Nephron (organoid): Measurements from ENCODE around the gene DNAH5.

Experiments
- H3K27ac Mint-ChIP-seq, 3 experiments: 2 replicates each; pipeline ENCODE4 v1.8.0; 2020; ENCODE audit warnings: mixed read lengths in 3 of 3, mild to moderate bottlenecking in 2 of 3, moderate library complexity in 1 of 3
- H3K27me3 Mint-ChIP-seq: 2 replicates; pipeline ENCODE4 v1.8.0; 2021; ENCODE audit warnings: low read depth, mild to moderate bottlenecking, moderate library complexity, mixed read lengths
- H3K36me3 Mint-ChIP-seq: 2 replicates; pipeline ENCODE4 v1.8.0; 2020; ENCODE audit warnings: low read depth, mixed read lengths
- H3K4me1 Mint-ChIP-seq: 2 replicates; pipeline ENCODE4 v1.8.0; 2020; ENCODE audit warnings: mixed read lengths
- H3K4me3 Mint-ChIP-seq, 3 experiments: 2 replicates each; pipeline ENCODE4 v1.8.0; 2020; ENCODE audit warnings: mild to moderate bottlenecking in 3 of 3, mixed read lengths in 3 of 3, moderate library complexity in 2 of 3
- H3K9me3 Mint-ChIP-seq: 2 replicates; pipeline ENCODE4 v1.8.0; 2020; ENCODE audit warnings: mixed read lengths
- TF ChIP-seq, protein P1 (sequence below), 3 experiments: fragments of 200-600 bp; sonication (generic); IDR thresholded peaks; one replicate each; pipeline ENCODE4 v1.5.0; 2021; ENCODE audit warnings: antibody characterized with exemption in 3 of 3; ENCODE audit not compliant: unreplicated experiment in 3 of 3

DNAH5 gene

DNA sequence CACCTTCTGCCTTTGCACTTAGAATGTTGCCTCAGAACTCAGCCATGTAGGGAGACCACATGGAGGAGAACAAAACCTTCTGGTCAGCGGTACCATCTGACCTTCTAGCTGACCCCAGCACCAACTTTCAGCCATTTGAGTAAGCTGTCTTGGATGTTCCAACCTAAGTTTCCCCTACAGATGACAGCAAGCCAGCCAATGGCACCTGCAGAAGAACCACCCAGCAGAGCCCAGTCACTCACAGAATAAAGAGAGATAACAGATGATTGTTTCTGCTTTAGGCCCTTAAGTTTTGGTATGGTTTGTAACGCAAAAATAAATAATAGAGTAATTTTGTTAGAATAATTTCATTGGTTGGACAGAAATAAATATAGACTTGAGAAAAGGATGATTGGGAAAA lies 10.4 kb downstream of the DNAH5 start:
- H3K36me3 Mint-ChIP-seq, result no peaks in the 10 kb centered on the region
- H3K27ac Mint-ChIP-seq, result no peak overlapping the region
- no peaks in the 10 kb centered on the region for H3K27me3 Mint-ChIP-seq
- no peak overlapping the region for H3K4me3 Mint-ChIP-seq
- H3K4me1 Mint-ChIP-seq, result no peaks in the 10 kb centered on the region
- TF ChIP-seq, protein P1, sequence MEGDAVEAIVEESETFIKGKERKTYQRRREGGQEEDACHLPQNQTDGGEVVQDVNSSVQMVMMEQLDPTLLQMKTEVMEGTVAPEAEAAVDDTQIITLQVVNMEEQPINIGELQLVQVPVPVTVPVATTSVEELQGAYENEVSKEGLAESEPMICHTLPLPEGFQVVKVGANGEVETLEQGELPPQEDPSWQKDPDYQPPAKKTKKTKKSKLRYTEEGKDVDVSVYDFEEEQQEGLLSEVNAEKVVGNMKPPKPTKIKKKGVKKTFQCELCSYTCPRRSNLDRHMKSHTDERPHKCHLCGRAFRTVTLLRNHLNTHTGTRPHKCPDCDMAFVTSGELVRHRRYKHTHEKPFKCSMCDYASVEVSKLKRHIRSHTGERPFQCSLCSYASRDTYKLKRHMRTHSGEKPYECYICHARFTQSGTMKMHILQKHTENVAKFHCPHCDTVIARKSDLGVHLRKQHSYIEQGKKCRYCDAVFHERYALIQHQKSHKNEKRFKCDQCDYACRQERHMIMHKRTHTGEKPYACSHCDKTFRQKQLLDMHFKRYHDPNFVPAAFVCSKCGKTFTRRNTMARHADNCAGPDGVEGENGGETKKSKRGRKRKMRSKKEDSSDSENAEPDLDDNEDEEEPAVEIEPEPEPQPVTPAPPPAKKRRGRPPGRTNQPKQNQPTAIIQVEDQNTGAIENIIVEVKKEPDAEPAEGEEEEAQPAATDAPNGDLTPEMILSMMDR (IDR thresholded peaks at IDR 0.05; ENCODE audit: unreplicated experiment in 3 of 3), result no peak
- H3K9me3 Mint-ChIP-seq, result no peaks in the 10 kb centered on the region

GRCh38 chr5:13932561-13932960 lies 11.9 kb downstream of the DNAH5 start:
- Mint-ChIP-seq H3K36me3 (no peaks in the 10 kb centered on the region), H3K27me3 (no peaks in the 10 kb centered on the region), H3K4me1 (no peaks in the 10 kb centered on the region), H3K27ac (no peak overlapping the region), H3K9me3 (no peaks in the 10 kb centered on the region), H3K4me3 (no peak overlapping the region)
- TF ChIP-seq, protein P1 (IDR thresholded peaks at IDR 0.05; ENCODE audit: unreplicated experiment in 3 of 3), result no peak

GRCh38 chr5:13932011-13932410 lies 12.5 kb downstream of the DNAH5 start:
- no peak overlapping the region for H3K27ac Mint-ChIP-seq
- no peaks in the 10 kb centered on the region for H3K9me3 Mint-ChIP-seq
- H3K4me3 Mint-ChIP-seq, result no peak overlapping the region
- no peaks in the 10 kb centered on the region for H3K27me3 Mint-ChIP-seq
- H3K36me3 Mint-ChIP-seq, result no peaks in the 10 kb centered on the region
- H3K4me1 Mint-ChIP-seq, result no peaks in the 10 kb centered on the region
- TF ChIP-seq, protein P1 (IDR thresholded peaks at IDR 0.05; ENCODE audit: unreplicated experiment in 3 of 3), result no peak

GRCh38 chr5:13930541-13931171 lies 13.8 kb downstream of the DNAH5 start:
- no peaks in the 10 kb centered on the region for H3K27me3 Mint-ChIP-seq
- TF ChIP-seq, protein P1 (IDR thresholded peaks at IDR 0.05; ENCODE audit: unreplicated experiment in 3 of 3), result no peak
- no peaks in the 10 kb centered on the region for H3K9me3 Mint-ChIP-seq
- no peaks in the 10 kb centered on the region for H3K4me1 Mint-ChIP-seq
- no peaks in the 10 kb centered on the region for H3K36me3 Mint-ChIP-seq
- H3K4me3 Mint-ChIP-seq, result no peak overlapping the region
- H3K27ac Mint-ChIP-seq, result no peak overlapping the region

DNA sequence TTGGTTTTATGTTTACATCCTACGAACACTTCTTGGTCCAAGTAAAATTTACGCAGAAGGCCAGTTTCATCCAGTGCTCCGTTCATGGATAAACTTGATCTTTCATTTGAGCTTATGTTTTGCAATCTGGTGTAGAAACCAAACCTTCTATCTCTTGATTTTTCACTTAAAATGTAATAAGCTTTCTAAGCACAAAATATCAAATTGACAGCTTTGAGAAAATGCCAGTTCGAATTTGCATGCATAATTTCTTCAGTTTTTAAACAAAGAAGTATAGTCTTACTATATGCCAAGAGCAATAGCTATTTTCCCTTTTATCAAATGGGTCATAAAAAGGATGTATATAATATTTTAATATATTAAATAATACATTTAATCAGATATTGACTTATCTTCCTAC lies 17.8 kb downstream of the DNAH5 start:
- Mint-ChIP-seq H3K4me1 (no peaks in the 10 kb centered on the region), H3K4me3 (no peak overlapping the region), H3K36me3 (no peaks in the 10 kb centered on the region), H3K27ac (no peak overlapping the region), H3K9me3 (no peaks in the 10 kb centered on the region), H3K27me3 (no peaks in the 10 kb centered on the region)
- TF ChIP-seq, protein P1 (IDR thresholded peaks at IDR 0.05; ENCODE audit: unreplicated experiment in 3 of 3), result no peak

GRCh38 chr5:13921578-13921977 lies 22.9 kb downstream of the DNAH5 start:
- H3K9me3 Mint-ChIP-seq, result no peaks in the 10 kb centered on the region
- peaks cover 4% of the 10 kb centered on the region for H3K27me3 Mint-ChIP-seq
- TF ChIP-seq, protein P1 (IDR thresholded peaks at IDR 0.05; ENCODE audit: unreplicated experiment in 3 of 3), result no peak
- no peak overlapping the region for H3K4me3 Mint-ChIP-seq
- no peaks in the 10 kb centered on the region for H3K4me1 Mint-ChIP-seq
- H3K27ac Mint-ChIP-seq, result no peak overlapping the region
- H3K36me3 Mint-ChIP-seq, result no peaks in the 10 kb centered on the region
